Fibroblast of the conjunctiva (primary cell): ENCODE measurements around the gene TNS1.
A peak's percentile ranks its signal among the peaks of the same experiment; 100 is the strongest.

Experiments used
- DNase-seq: peaks from one replicate; pipeline ENCODE4 v3.0.0-alpha.2; 2010; ENCODE audit warnings: low read depth

Gene TNS1

GRCh38 chr2:218015586-218016521, 13.1 kb upstream of the TNS1 start:
- no peak for DNase-seq

GRCh38 chr2:218014706-218015585, 12.2 kb upstream of the TNS1 start:
- DNase-seq, result no peak

DNA sequence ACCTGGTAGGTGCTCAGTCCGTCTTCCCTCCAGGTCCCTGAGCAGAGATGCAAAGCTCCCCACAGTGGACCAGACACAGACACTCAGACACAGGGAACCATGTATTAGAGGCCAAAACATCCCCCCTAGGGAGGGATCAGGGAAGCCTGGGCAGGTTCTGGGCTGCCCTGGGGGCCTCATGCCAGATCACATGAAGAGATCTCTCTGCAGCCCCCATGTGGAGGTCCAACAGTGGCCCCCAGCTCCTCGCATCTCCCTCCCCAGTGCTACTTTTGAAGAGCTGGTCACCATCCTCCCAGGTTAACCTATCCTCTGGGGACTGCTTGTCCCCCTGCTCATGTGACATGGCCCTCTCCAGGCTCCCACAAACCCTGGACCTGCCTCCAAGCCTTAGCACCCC, 10.5 kb upstream of the TNS1 start:
- DNase-seq, result no peak

- no peak for DNase-seq
Observed at GRCh38 chr2:218012284-218012683, 9.5 kb upstream of the TNS1 start.

- DNase-seq, result no peak
Observed at GRCh38 chr2:218011653-218012040, 8.9 kb upstream of the TNS1 start.

GRCh38 chr2:218010984-218011652, 8.3 kb upstream of the TNS1 start:
- no peak for DNase-seq

DNA sequence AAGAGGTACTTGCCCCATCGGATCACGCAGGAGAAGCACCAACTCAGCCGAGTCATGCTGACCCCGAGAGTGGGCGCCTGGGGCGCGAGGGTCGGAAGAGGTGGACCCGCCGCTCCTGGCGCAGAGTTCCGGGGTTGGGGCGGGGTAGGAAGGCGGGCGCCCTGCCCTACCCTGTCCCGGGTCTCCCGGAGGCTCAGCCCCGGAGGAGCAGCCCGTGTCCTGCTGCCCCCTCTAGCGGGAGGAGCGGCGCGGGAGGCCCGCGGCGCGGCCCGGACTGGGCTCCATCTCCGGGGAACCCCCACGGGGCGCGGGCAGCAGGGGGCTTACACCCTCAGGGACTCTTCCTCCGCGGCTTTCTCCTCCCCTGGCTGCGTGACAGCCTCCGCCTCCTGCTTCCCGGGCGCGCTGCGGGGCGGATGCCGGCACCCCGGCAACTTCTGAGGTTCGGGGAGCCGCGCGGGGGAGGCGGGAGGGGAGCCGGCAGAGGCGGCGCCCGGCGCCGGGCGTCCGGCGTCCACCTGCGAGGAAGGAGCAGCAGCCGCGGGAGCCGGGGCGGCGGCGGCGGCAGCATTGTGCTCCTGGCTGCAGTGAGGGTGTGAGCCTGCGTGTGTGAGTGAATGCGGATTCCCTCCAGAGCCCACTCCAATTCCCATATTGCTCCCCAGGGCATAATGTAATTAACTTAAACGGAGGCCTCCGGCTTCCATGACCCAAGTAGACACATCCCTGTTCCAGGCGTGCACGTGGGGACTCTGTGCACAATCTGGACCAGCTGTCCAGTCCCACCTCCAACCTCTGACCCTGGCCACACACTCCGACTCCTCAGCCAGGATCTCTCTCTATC, 7.6 kb upstream of the TNS1 start:
- no peak for DNase-seq

DNA sequence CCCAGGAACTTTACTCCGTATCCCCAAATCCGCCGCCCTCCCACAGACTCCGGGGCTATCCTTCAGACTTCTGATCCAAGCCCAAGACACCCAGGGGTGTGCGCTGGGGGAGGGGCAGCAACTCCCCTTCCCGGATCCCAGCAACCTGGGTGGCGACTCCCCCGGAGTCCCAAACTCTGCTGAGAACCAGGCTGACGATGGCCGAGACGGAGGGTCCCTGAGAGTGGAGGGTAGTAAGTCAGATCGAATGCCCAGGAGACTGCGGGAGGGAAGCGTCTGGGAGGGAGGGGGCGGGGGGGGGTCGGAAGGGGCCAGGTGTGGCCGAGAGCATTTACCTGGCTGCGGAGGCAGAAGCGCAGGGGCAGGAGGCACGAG, 7.0 kb upstream of the TNS1 start:
- DNase-seq, result no peak

DNA sequence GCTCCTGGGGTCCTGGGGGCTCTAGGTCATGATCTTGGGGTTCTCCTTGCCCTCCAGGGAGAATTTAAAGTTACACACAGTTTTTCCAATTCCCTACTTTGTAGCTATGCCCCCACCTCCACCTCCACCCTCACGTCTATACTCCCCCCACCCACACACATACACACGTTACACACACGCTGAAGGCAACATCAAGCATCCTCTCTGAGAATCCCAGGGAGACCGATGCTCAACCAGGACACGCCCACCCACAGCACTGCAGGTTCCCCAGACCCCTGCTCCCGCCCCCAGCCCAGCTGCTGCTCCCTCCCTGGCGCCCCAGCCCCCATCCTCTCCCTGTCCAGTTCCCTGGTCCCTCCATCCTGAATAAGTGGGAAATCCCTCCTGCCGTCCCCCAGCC, 6.4 kb upstream of the TNS1 start:
- no peak for DNase-seq

- DNase-seq, result no peak
Observed at GRCh38 chr2:218008060-218009040, 5.6 kb upstream of the TNS1 start.

DNA sequence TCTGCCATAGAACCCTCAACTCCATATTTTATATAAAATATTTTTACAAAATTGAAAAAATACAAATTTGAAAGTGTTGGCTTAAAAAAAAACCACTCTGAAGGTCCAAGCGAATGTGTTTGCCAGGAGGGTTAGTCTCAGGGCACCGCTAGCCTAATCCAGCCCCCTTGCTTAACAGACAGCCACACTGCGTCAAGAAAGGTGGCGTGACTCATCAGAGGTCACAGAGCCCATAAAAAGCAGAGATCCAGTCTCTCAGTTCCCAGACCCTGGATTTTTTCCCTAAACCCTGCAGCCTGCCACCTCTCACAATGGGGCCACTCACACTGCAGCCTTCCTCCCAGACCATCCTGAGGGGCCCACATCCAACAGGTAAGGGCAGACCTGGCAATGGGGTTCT, 3.9 kb upstream of the TNS1 start:
- DNase-seq, result no peak

DNA sequence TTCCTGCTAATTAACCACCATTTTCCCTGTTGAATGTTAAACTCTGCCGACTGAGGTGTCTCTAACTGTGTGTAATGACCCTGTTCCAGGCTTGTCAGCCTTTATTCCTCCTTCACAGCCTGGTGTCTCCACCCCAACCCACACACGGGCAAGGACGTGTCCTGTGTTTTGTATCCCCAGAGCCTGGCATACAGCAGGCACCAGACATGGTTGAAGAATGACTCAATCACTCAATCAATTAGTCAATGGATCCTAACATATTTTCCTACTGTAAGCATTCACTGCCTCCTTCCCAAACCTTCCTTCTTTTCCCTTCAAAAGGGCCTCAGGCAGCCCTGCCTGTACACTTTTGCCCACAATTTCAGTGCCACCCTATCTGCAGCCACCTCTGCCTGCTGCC, 2.7 kb upstream of the TNS1 start:
- DNase-seq, result no peak

- no peak for DNase-seq
Observed at GRCh38 chr2:218005028-218005427, 2.2 kb upstream of the TNS1 start.

DNA sequence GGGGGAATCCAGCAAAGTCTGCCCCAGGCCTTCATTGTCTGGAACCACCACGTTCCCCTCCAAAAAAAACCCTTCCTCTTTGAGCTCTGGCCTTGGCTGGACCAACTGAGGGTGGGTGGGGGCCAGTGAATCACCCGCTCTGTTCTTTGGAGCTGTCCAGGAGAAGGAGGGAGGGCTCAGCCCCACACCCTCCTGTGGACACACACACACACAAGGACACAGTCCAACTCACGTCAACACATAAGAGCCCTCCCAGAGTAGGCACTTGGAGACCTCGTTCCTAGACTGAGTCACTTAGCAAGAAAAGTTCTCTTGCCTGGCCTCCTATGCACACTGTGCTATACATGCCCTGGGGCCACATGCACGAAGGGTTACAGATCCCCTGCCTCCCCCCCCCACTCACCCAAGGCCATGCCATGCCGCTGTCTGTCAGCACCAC, 1.2 kb upstream of the TNS1 start:
- DNase-seq, result peak; percentile 98

- DNase-seq, result peak; percentile 79
Observed at GRCh38 chr2:218003281-218003944, 618 bp upstream of the TNS1 start.

GRCh38 chr2:218002143-218002844, 501 bp downstream of the TNS1 start:
- no peak for DNase-seq

DNA sequence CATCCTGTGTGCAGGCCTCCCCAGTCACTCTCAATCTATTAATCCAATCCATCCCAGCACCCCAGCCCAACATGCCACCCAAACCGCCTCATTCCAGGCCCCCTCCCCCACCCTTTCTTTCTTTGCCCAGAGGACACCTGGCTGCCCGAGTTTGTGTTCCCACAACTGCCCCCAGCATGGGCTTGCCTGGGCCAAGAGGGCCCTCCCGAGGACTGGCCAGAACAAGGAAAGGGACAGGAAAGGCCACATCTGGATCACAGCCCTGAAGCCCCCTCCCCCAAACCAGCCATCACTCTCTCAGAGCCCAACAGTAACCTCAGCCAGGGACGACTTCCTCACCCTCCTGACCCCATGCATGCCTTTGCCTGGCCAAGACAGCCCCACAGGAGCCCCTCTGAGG, 1.2 kb downstream of the TNS1 start:
- DNase-seq, result no peak

DNA sequence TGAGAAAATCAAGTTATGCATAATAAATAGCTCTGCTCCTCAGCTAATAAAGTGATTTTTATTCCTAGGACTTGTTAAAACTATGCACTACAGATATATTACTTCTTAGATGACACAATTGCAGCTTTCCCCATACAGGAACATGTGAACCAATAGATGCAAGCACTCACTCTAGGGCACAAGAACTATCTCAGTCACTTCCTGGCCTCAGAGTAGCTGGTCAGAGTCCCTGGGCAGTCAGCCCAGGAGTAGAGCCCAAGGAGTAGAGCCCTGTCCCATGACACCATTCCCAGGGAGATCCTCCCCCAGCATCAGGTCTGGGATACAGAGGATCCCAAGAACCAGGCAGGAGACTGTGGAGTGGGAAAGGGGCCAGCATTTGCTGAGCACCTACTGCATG, 2.7 kb downstream of the TNS1 start:
- peak; percentile 60 for DNase-seq

DNA sequence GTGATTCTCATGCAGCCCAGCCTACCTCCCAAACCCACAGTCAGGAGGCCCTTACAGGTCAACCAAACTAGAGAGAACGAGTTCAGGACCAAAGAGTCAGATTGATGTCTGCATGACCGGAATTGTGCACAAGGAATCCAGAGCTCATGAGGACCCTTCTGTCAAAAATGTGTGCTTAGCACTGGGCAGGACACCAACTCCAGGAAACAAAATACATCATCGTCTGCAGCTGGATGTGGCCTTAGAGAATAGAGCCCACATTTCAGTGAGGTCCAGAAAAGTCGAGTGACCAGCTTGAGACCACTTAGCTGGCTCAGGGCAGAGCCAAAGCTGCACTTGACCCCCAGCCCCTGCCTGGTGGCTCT, 3.2 kb downstream of the TNS1 start:
- DNase-seq, result no peak
